Cardiac septum (tissue), 1 donor: ENCODE measurements around the gene GTPBP6. TPM values are rescaled to one million over a fixed set of nuclear protein-coding genes. Genes with fewer than 3 reads are reported as not detected.
A peak's percentile ranks its signal among the peaks of the same experiment; 100 is the strongest.
"Not testable (repeated sequence)": the region's sequence is repeated elsewhere in the genome, so short reads cannot be mapped to it uniquely, and the experiment has no call there.

ENCODE experiments used
- DNase-seq: peaks from one replicate; pipeline ENCODE4 v3.0.0-alpha.2; 2020; ENCODE audit warnings: low spot score
- intact Hi-C: fragments of 100-400 bp; cut with DNase I; formaldehyde crosslinking; loops from one replicate; pipeline ENCODE4 v1.14.0; 2022
- total RNA-seq: library from RNA; stranded (reverse); fragmentation: NEBNext Ultra II Directional; extraction: Animal tissue kit (Norgen Biotek cat#: 25700); gene quantifications from one replicate; pipeline ENCODE4 v1.2.1, GENCODE V29; 2021
- donor health status: DM: no; HTN: no; CAD: no.

Gene GTPBP6
- total RNA-seq, 1 donor from 2014 or later: 35.3 TPM

GRCh38 chrX:276581-277201 lies 41.9 kb downstream of the GTPBP6 start:
- intact Hi-C loops: no loop called here
- DNase-seq: peak; percentile 79

GRCh38 chrX:275967-276580 lies 42.5 kb downstream of the GTPBP6 start:
- DNase-seq: peak; percentile 92
- intact Hi-C loops: no loop called here

- intact Hi-C loops: no loop called here
Observed at GRCh38 chrX:275476-275966, 43.1 kb downstream of the GTPBP6 start.

GRCh38 chrX:274904-275475 lies 43.6 kb downstream of the GTPBP6 start:
- DNase-seq: peak; percentile 70

More at GRCh38 chrX:275476-275966, 43.1 kb downstream of the GTPBP6 start:
- peak; percentile 72 for DNase-seq

GRCh38 chrX:270848-271367 lies 47.7 kb downstream of the GTPBP6 start:
- DNase-seq: peak; percentile 41
- intact Hi-C loops: no loop called here

More at GRCh38 chrX:274904-275475, 43.6 kb downstream of the GTPBP6 start:
- intact Hi-C loops: no loop called here

- no peak for DNase-seq
- intact Hi-C loops: no loop called here
Observed at GRCh38 chrX:267771-268261, 50.8 kb downstream of the GTPBP6 start.

- intact Hi-C loops: no loop called here
- no peak for DNase-seq
Observed at GRCh38 chrX:265502-265901, 53.1 kb downstream of the GTPBP6 start.

- intact Hi-C loops: no loop called here
- no peak for DNase-seq
Observed at GRCh38 chrX:264634-265455, 53.8 kb downstream of the GTPBP6 start.

GRCh38 chrX:264006-264405 lies 54.6 kb downstream of the GTPBP6 start:
- DNase-seq, intact Hi-C loops: not testable (repeated sequence)

- no peak for DNase-seq
- intact Hi-C loops: no loop called here
Observed at GRCh38 chrX:262381-262909, 56.2 kb downstream of the GTPBP6 start.

- DNase-seq: no peak
- intact Hi-C loops: no loop called here
Observed at GRCh38 chrX:261919-262352, 56.7 kb downstream of the GTPBP6 start.

GRCh38 chrX:261167-261918 lies 57.3 kb downstream of the GTPBP6 start:
- DNase-seq: no peak
- intact Hi-C loops: no loop called here

- DNase-seq: no peak
- intact Hi-C loops: no loop called here
Observed at GRCh38 chrX:259692-260355, 58.8 kb downstream of the GTPBP6 start.

- no peak for DNase-seq
- intact Hi-C loops: no loop called here
Observed at GRCh38 chrX:258291-259040, 60.1 kb downstream of the GTPBP6 start.

- intact Hi-C loops: no loop called here
- no peak for DNase-seq
Observed at GRCh38 chrX:257681-258289, 60.8 kb downstream of the GTPBP6 start.

GRCh38 chrX:257054-257453 lies 61.5 kb downstream of the GTPBP6 start:
- intact Hi-C loops, DNase-seq: not testable (repeated sequence)

- intact Hi-C loops: no loop called here
- no peak for DNase-seq
Observed at GRCh38 chrX:255923-256331, 62.7 kb downstream of the GTPBP6 start.
